Uterus (tissue), 4 donors: ENCODE measurements around the gene AMT. TPM values are rescaled to one million over a fixed set of nuclear protein-coding genes. Genes with fewer than 3 reads are reported as not detected.

Experiments used
- DNase-seq, 2 donors: peaks; one replicate each; pipeline ENCODE4 v3.0.0-alpha.2; 2019 to 2020
- H3K27ac ChIP-seq, 2 donors: fragments of 200-600 bp; sonication (generic); 1 replicate in 1 of 2; 2 replicates in 1 of 2; pipeline ENCODE4 v1.5.1; 2016 to 2018
- H3K27me3 ChIP-seq, 2 donors: fragments of 200-600 bp; sonication (generic); one replicate each; pipeline ENCODE4 v1.5.1; 2018 to 2019; ENCODE audit warnings: control low read depth in 1 of 2
- H3K36me3 ChIP-seq, 2 donors: fragments of 200-600 bp; sonication (generic); one replicate each; pipeline ENCODE4 v1.5.1; 2019; ENCODE audit warnings: control low read depth in 1 of 2
- H3K4me1 ChIP-seq, 2 donors: fragments of 200-600 bp; sonication (generic); one replicate each; pipeline ENCODE4 v1.5.1; 2018 to 2019; ENCODE audit warnings: control low read depth in 1 of 2
- H3K4me3 ChIP-seq, 2 donors: fragments of 200-600 bp; sonication (generic); 1 replicate in 1 of 2; 2 replicates in 1 of 2; pipeline ENCODE4 v1.5.1; 2018 to 2019; ENCODE audit warnings: mild to moderate bottlenecking in 1 of 2
- H3K9me3 ChIP-seq, 2 donors: fragments of 200-600 bp; sonication (generic); one replicate each; pipeline ENCODE4 v1.5.1; 2019; ENCODE audit warnings: control low read depth in 1 of 2
- POLR2A ChIP-seq, 2 donors: fragments of 450-650 bp; IDR thresholded peaks; one replicate each; pipeline ENCODE4 v1.6.1; 2016; ENCODE audit warnings: antibody characterized with exemption in 2 of 2, mild to moderate bottlenecking in 1 of 2, moderate library complexity in 1 of 2
- intact Hi-C: fragments of 100-400 bp; cut with DNase I; formaldehyde crosslinking; loops from one replicate; pipeline ENCODE4 v1.15.1; 2023; ENCODE audit warnings: low total_unique reads
- total RNA-seq, 4 donors: library from RNA; depleted of rRNA in 3 of 4; stranded (reverse); fragments of >200 nt in 3 of 4; gene quantifications; one replicate each; pipeline versions ENCODE4 v1.1.0 to v1.2.4, GENCODE V29; 2014 to 2023
- TF ChIP-seq, protein P1 (sequence below), 4 experiments: fragments of 200-600 bp in 2 of 4; fragments of 450-650 bp in 2 of 4; sonication (generic) in 2 of 4; IDR thresholded peaks; one replicate each; pipeline ENCODE4 v1.5.1; 2016 to 2019; ENCODE audit warnings: antibody characterized with exemption in 4 of 4, mild to moderate bottlenecking in 2 of 4, moderate library complexity in 1 of 4
- donor health status: DM: yes; HTN: yes; CAD: no.

AMT gene
- total RNA-seq, 4 donors from 2014 or later = 1.5 to 17.9 (median 14.0) TPM

DNA sequence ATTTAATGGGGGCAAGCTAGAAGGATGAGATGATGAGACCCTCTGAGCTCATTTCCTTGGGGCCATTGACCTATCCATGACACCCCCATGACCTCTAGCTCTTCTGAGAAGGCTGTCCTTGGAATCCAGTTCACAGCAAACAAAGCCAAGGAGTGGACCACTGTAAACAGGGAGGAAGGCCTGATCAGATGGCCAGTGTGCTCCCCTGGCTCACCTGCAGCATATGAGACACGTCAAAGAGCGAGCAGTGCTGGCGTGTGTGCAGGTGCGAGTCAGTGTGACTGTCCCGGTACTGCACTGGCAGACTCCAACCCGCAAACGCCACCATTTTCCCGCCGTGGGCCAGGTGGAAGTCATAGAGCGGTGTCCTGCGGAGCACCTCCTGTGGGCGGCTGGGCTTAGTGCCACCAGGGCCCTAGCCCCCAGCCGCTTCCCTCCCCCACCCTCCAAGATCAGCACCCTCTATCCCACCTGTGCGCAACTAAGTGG, 339 bp downstream of the AMT start:
- TF ChIP-seq POLR2A (IDR thresholded peaks at IDR 0.05) = no peak
- TF ChIP-seq, protein P1, sequence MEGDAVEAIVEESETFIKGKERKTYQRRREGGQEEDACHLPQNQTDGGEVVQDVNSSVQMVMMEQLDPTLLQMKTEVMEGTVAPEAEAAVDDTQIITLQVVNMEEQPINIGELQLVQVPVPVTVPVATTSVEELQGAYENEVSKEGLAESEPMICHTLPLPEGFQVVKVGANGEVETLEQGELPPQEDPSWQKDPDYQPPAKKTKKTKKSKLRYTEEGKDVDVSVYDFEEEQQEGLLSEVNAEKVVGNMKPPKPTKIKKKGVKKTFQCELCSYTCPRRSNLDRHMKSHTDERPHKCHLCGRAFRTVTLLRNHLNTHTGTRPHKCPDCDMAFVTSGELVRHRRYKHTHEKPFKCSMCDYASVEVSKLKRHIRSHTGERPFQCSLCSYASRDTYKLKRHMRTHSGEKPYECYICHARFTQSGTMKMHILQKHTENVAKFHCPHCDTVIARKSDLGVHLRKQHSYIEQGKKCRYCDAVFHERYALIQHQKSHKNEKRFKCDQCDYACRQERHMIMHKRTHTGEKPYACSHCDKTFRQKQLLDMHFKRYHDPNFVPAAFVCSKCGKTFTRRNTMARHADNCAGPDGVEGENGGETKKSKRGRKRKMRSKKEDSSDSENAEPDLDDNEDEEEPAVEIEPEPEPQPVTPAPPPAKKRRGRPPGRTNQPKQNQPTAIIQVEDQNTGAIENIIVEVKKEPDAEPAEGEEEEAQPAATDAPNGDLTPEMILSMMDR (IDR thresholded peaks at IDR 0.05) = no peak
- H3K4me1 ChIP-seq = no peaks in the 10 kb centered on the region
- H3K27me3 ChIP-seq = no peaks in the 10 kb centered on the region
- no peak for DNase-seq
- intact Hi-C loops = no loop called here
- H3K36me3 ChIP-seq = no peaks in the 10 kb centered on the region
- H3K9me3 ChIP-seq = no peaks in the 10 kb centered on the region
- H3K4me3 ChIP-seq = no peak overlapping the region
- H3K27ac ChIP-seq = peak overlapping the region in 1 of 2 donors; percentile 16

- no peak for DNase-seq
- no peak overlapping the region for H3K4me3 ChIP-seq
- no peak overlapping the region for H3K27ac ChIP-seq
- no peaks in the 10 kb centered on the region for H3K27me3 ChIP-seq
- intact Hi-C loops = no loop called here
- H3K4me1 ChIP-seq = peaks cover 0 to 13% of the 10 kb centered on the region in 2 donors
- H3K9me3 ChIP-seq = no peaks in the 10 kb centered on the region
- no peaks in the 10 kb centered on the region for H3K36me3 ChIP-seq
- TF ChIP-seq POLR2A (IDR thresholded peaks at IDR 0.05) = no peak
- TF ChIP-seq, protein P1 (IDR thresholded peaks at IDR 0.05) = no peak
Observed at GRCh38 chr3:49417516-49418120, 4.7 kb downstream of the AMT start.

- intact Hi-C loops = no loop called here
- H3K4me3 ChIP-seq = no peak overlapping the region
- TF ChIP-seq, protein P1 (IDR thresholded peaks at IDR 0.05) = no peak
- no peak for TF ChIP-seq POLR2A (IDR thresholded peaks at IDR 0.05)
- H3K4me1 ChIP-seq = peaks cover 0 to 13% of the 10 kb centered on the region in 2 donors
- H3K27me3 ChIP-seq = no peaks in the 10 kb centered on the region
- no peaks in the 10 kb centered on the region for H3K36me3 ChIP-seq
- no peak for DNase-seq
- no peak overlapping the region for H3K27ac ChIP-seq
- no peaks in the 10 kb centered on the region for H3K9me3 ChIP-seq
Observed at GRCh38 chr3:49416867-49417266, 5.4 kb downstream of the AMT start.

DNA sequence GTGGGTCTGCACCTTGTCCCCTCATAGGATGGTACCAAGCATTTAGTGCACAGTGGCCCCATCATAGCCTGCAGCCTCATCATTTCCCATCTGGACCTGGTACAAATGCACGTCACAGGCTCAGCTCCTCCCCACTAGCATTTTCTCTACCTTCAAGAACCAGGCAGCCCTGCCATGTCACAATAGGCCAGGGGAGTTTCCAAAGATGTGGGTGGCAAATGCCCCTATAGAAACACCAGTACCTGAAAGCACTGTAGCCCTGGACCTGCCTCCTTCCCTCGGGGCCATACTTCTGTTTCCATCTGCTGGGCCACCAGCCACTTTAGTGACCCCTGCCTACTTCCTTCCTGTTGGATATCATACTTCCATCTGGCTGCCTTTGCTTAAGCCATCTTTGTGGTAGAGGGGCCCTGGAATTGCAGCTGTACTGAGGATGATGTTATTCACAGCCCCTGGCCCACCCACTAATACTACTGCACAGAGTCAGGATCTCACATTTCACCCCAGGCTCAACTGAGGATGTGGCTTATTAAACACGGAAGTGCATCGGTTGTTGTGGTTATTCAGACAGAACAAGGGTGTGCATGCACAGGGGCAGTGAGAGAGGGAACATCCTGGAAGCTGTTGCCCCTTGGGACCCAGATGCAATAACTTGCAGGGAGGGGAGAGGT, 6.2 kb downstream of the AMT start:
- Histone ChIP-seq H3K4me1 (peaks cover 0 to 13% of the 10 kb centered on the region in 2 donors), H3K9me3 (no peaks in the 10 kb centered on the region), H3K27ac (no peak overlapping the region), H3K4me3 (no peak overlapping the region), H3K27me3 (no peaks in the 10 kb centered on the region), H3K36me3 (no peaks in the 10 kb centered on the region)
- no peak for DNase-seq
- TF ChIP-seq POLR2A (IDR thresholded peaks at IDR 0.05) = no peak
- TF ChIP-seq, protein P1 (IDR thresholded peaks at IDR 0.05) = no peak
- intact Hi-C loops = no loop called here

GRCh38 chr3:49414753-49415152, 7.5 kb downstream of the AMT start:
- TF ChIP-seq, protein P1 (IDR thresholded peaks at IDR 0.05) = no peak
- TF ChIP-seq POLR2A (IDR thresholded peaks at IDR 0.05) = no peak
- intact Hi-C loops = loop anchor here (5.0 kb wide), 1 partner anchor 57 kb away; the partner anchor contains the start of gene GPX1
- no peak overlapping the region for H3K4me3 ChIP-seq
- H3K36me3 ChIP-seq = no peaks in the 10 kb centered on the region
- DNase-seq = no peak
- peaks cover 0 to 13% of the 10 kb centered on the region in 2 donors for H3K4me1 ChIP-seq
- H3K9me3 ChIP-seq = no peaks in the 10 kb centered on the region
- no peaks in the 10 kb centered on the region for H3K27me3 ChIP-seq
- no peak overlapping the region for H3K27ac ChIP-seq
